Upper lobe of right lung (tissue), 1 donor: Measurements from ENCODE around the gene TCF7L1. TPM values are rescaled to one million over a fixed set of nuclear protein-coding genes. Genes with fewer than 3 reads are reported as not detected.
"Not testable (repeated sequence)": the region's sequence is repeated elsewhere in the genome, so short reads cannot be mapped to it uniquely, and the experiment has no call there.

ENCODE experiments used
- ATAC-seq: fragments of 200-7000 bp; cut with Tn5 transposase; one replicate; pipeline ENCODE4 v1.9.1; 2020; ENCODE audit warnings: mild to moderate bottlenecking, moderate library complexity
- DNase-seq: peaks from one replicate; pipeline ENCODE4 v3.0.0-alpha.2; 2020
- H3K27ac ChIP-seq: fragments of 200-600 bp; one replicate; pipeline ENCODE4 v1.8.0; 2022
- H3K27me3 ChIP-seq: fragments of 200-600 bp; one replicate; pipeline ENCODE4 v1.8.0; 2022; ENCODE audit warnings: mild to moderate bottlenecking
- H3K36me3 ChIP-seq: fragments of 200-600 bp; one replicate; pipeline ENCODE4 v1.8.0; 2022
- H3K4me1 ChIP-seq: fragments of 200-600 bp; one replicate; pipeline ENCODE4 v1.8.0; 2022
- H3K4me3 ChIP-seq: fragments of 200-600 bp; one replicate; pipeline ENCODE4 v1.8.0; 2022; ENCODE audit warnings: mild to moderate bottlenecking
- H3K9me3 ChIP-seq: fragments of 200-600 bp; one replicate; pipeline ENCODE4 v1.8.0; 2022
- CTCF ChIP-seq: fragments of 200-600 bp; IDR thresholded peaks from one replicate; pipeline ENCODE4 v1.8.0; 2022; ENCODE audit warnings: antibody characterized with exemption
- intact Hi-C: fragments of 100-400 bp; cut with DNase I; formaldehyde crosslinking; loops from one replicate; pipeline ENCODE4 v1.11.0; 2022
- total RNA-seq: library from RNA; stranded (reverse); fragmentation: NEBNext Ultra II Directional; extraction: Animal tissue kit (Norgen Biotek cat#: 25700); gene quantifications from one replicate; pipeline ENCODE4 v1.2.1, GENCODE V29; 2021
- donor health status: DM: no; HTN: yes; CAD: no; lungs with severe emphysema.

TCF7L1 gene
- total RNA-seq, 1 donor from 2014 or later, result 21.1 TPM

GRCh38 chr2:85119900-85120299 is 13.3 kb upstream of the TCF7L1 start:
- intact Hi-C loops, result no loop called here
- Histone ChIP-seq H3K27ac (no peak overlapping the region), H3K4me1 (no peaks in the 10 kb centered on the region), H3K9me3 (no peaks in the 10 kb centered on the region), H3K27me3 (no peaks in the 10 kb centered on the region), H3K4me3 (no peak overlapping the region), H3K36me3 (no peaks in the 10 kb centered on the region)
- no peak for ATAC-seq
- TF ChIP-seq CTCF, result no peak
- DNase-seq, result no peak

GRCh38 chr2:85120363-85120762 is 12.8 kb upstream of the TCF7L1 start:
- H3K4me3 ChIP-seq, result no peak overlapping the region
- TF ChIP-seq CTCF, result no peak
- intact Hi-C loops, result no loop called here
- no peaks in the 10 kb centered on the region for H3K9me3 ChIP-seq
- ATAC-seq (no peak), DNase-seq (no peak)
- no peaks in the 10 kb centered on the region for H3K36me3 ChIP-seq
- no peak overlapping the region for H3K27ac ChIP-seq
- no peaks in the 10 kb centered on the region for H3K4me1 ChIP-seq
- no peaks in the 10 kb centered on the region for H3K27me3 ChIP-seq

GRCh38 chr2:85126462-85126861 is 6.7 kb upstream of the TCF7L1 start:
- ATAC-seq, H3K4me1 ChIP-seq, H3K27me3 ChIP-seq, intact Hi-C loops, H3K4me3 ChIP-seq, H3K36me3 ChIP-seq, H3K27ac ChIP-seq, H3K9me3 ChIP-seq, DNase-seq: not testable (repeated sequence)

GRCh38 chr2:85129861-85130260 is 3.3 kb upstream of the TCF7L1 start:
- DNase-seq, result no peak
- no peak overlapping the region for H3K27ac ChIP-seq
- H3K27me3 ChIP-seq, result peaks cover 4% of the 10 kb centered on the region
- no peak for TF ChIP-seq CTCF
- no peak overlapping the region for H3K4me3 ChIP-seq
- H3K4me1 ChIP-seq, result peaks cover 7% of the 10 kb centered on the region
- intact Hi-C loops, result loop anchor here (5.0 kb wide), 1 partner anchor 157 kb away; no protein-coding TSS in a partner anchor
- no peaks in the 10 kb centered on the region for H3K36me3 ChIP-seq
- H3K9me3 ChIP-seq, result no peaks in the 10 kb centered on the region
- no peak for ATAC-seq

GRCh38 chr2:85130407-85130806 is 2.8 kb upstream of the TCF7L1 start:
- no peak overlapping the region for H3K27ac ChIP-seq

GRCh38 chr2:85131116-85131515 is 2.1 kb upstream of the TCF7L1 start:
- Histone ChIP-seq H3K9me3 (no peaks in the 10 kb centered on the region), H3K27me3 (peaks cover 4% of the 10 kb centered on the region), H3K4me3 (no peak overlapping the region), H3K27ac (no peak overlapping the region), H3K4me1 (peaks cover 7% of the 10 kb centered on the region), H3K36me3 (no peaks in the 10 kb centered on the region)
- TF ChIP-seq CTCF, result peak; percentile 51
- no peak for ATAC-seq
- intact Hi-C loops, result loop anchor here (5.0 kb wide), 1 partner anchor 156 kb away; no protein-coding TSS in a partner anchor
- DNase-seq, result no peak

More at GRCh38 chr2:85130407-85130806, 2.8 kb upstream of the TCF7L1 start:
- DNase-seq, result no peak
- peaks cover 7% of the 10 kb centered on the region for H3K4me1 ChIP-seq
- no peak for ATAC-seq
- TF ChIP-seq CTCF, result no peak
- H3K36me3 ChIP-seq, result no peaks in the 10 kb centered on the region
- no peak overlapping the region for H3K4me3 ChIP-seq
- H3K9me3 ChIP-seq, result no peaks in the 10 kb centered on the region
- intact Hi-C loops, result loop anchor here (5.0 kb wide), 1 partner anchor 157 kb away; no protein-coding TSS in a partner anchor
- peaks cover 4% of the 10 kb centered on the region for H3K27me3 ChIP-seq
